BJ (cell line): Measurements from ENCODE around the gene CDKN1B. TPM values are rescaled to one million over a fixed set of nuclear protein-coding genes. Genes with fewer than 3 reads are reported as not detected.

Experiments used
- CTCF ChIA-PET: fragments of 350-600 bp; formaldehyde crosslinking; extraction: SDS; loops from one replicate; lab custom pipeline; 2021; ENCODE audit warnings: antibody characterized with exemption, inconsistent platforms; lab: Yijun Ruan, JAX
- POLR2A ChIA-PET: fragments of 300-600 bp; sonication (Branson Sonifier 250); formaldehyde crosslinking; extraction: SDS; loops from one replicate; lab custom pipeline; 2021; ENCODE audit warnings: antibody characterized with exemption; lab: Charles Lee
- DNase-seq: peaks from one replicate; pipeline ENCODE4 v3.0.0-alpha.2; 2011; ENCODE audit warnings: low read depth
- H3K27me3 ChIP-seq: 2 replicates; pipeline ENCODE4 v1.6.0; 2011; ENCODE audit warnings: low read length; ENCODE audit not compliant: control insufficient read depth, insufficient read depth
- H3K36me3 ChIP-seq: 2 replicates; pipeline ENCODE4 v1.5.1; 2011; ENCODE audit warnings: low read length; ENCODE audit not compliant: control insufficient read depth, insufficient read depth
- H3K4me3 ChIP-seq: 2 replicates; pipeline ENCODE4 v1.5.1; 2011; ENCODE audit warnings: low read depth, mild to moderate bottlenecking, control low read depth, low read length
- polyA plus RNA-seq: library from polyadenylated mRNA; depleted of rRNA; stranded (reverse); fragments of >200 nt; gene quantifications from 2 replicates; pipeline ENCODE4 v1.2.3, GENCODE V29; 2011
- TF ChIP-seq, protein P1 (sequence below): IDR thresholded peaks from 2 replicates; pipeline ENCODE4 v1.5.1; 2011; ENCODE audit warnings: low read depth, mild to moderate bottlenecking, control low read depth, inconsistent platforms, low read length, moderate library complexity; ENCODE audit not compliant: insufficient read depth

CDKN1B gene
- polyA plus RNA-seq, 1 experiment = 19.7 TPM

DNA sequence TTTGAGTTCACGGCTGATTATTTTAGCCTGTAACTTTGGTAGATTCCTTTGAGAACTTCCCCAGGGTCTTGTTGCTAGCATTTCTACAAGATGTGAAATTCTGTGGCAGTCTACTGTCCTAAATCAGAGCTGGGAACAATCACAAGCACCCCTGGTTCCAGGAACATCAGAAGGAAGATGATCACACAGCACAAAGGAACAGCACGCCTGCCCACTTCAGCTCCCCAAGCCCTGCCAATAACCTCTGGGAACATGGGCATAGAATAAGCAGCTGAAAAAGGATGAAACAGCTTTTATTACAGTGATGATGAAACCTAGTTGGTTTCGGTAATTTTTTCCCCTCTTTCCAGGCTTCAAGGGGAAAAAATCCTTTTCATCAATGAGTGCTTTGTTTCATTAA lies 33.4 kb upstream of the CDKN1B start:
- Histone ChIP-seq H3K36me3 (no peaks in the 10 kb centered on the region), H3K4me3 (no peak overlapping the region), H3K27me3 (no peaks in the 10 kb centered on the region)
- ChIA-PET POLR2A (no interaction called here), CTCF (no interaction called here)
- TF ChIP-seq, protein P1, sequence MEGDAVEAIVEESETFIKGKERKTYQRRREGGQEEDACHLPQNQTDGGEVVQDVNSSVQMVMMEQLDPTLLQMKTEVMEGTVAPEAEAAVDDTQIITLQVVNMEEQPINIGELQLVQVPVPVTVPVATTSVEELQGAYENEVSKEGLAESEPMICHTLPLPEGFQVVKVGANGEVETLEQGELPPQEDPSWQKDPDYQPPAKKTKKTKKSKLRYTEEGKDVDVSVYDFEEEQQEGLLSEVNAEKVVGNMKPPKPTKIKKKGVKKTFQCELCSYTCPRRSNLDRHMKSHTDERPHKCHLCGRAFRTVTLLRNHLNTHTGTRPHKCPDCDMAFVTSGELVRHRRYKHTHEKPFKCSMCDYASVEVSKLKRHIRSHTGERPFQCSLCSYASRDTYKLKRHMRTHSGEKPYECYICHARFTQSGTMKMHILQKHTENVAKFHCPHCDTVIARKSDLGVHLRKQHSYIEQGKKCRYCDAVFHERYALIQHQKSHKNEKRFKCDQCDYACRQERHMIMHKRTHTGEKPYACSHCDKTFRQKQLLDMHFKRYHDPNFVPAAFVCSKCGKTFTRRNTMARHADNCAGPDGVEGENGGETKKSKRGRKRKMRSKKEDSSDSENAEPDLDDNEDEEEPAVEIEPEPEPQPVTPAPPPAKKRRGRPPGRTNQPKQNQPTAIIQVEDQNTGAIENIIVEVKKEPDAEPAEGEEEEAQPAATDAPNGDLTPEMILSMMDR = no peak
- no peak for DNase-seq

DNA sequence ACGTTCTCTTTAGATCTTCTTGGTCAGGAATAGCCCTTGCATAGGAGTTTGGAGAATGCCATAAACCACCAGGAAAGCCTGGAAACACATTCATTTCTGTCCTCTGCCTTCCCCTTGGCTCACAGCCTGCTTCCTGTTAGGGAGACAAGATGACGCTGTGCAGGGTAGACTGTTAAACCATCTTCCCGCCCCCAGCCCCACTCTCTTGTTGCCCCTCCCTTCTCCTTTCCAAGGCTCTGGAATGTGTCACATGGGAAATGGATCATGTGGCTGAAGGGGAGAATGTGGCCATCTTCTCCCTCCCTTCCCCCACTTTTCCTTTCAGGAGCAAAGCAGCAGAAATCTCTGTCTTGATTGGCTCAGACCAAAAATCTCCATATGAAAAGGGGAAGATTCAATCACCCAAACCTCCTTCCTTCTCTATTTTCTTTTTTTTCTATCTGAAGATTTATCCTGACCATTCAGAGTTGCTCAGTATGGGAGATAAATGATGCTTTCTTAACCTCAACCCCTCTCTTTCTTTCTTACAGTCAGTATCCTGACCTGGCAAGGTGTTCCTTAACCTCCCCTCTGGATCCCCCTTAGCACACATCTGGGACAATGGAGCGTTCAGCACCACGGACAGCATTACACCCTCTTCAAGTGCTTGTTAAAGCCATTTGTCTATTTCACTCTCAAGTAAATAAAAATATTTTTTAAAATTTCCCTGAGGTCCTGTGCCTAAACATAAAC lies 32.6 kb upstream of the CDKN1B start:
- Histone ChIP-seq H3K4me3 (no peak overlapping the region), H3K27me3 (no peaks in the 10 kb centered on the region), H3K36me3 (no peaks in the 10 kb centered on the region)
- POLR2A ChIA-PET = no interaction called here
- no peak for DNase-seq
- CTCF ChIA-PET = no interaction called here
- TF ChIP-seq, protein P1 = no peak

DNA sequence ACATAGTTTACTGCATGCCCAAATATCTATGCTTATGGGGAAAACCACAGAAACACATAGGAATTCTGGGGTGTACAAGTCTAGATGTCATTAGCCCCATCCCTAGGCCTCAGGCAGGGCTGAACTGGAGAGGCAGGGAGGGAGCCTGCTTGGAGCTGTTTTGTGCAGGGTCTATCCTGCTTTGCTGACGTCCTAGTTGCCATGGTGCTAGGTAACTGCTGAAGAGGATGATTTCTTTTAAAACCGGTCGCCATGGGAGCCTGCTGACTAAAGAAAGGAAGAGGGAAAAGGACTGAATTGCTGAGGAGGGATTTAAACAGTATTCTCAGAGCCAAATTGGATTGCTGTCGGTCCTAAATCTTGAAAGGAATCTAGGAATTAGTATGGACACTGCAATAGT lies 31.9 kb upstream of the CDKN1B start:
- ChIA-PET CTCF (no interaction called here), POLR2A (no interaction called here)
- DNase-seq = no peak
- H3K36me3 ChIP-seq = no peaks in the 10 kb centered on the region
- TF ChIP-seq, protein P1 = no peak
- no peaks in the 10 kb centered on the region for H3K27me3 ChIP-seq
- H3K4me3 ChIP-seq = no peak overlapping the region

DNA sequence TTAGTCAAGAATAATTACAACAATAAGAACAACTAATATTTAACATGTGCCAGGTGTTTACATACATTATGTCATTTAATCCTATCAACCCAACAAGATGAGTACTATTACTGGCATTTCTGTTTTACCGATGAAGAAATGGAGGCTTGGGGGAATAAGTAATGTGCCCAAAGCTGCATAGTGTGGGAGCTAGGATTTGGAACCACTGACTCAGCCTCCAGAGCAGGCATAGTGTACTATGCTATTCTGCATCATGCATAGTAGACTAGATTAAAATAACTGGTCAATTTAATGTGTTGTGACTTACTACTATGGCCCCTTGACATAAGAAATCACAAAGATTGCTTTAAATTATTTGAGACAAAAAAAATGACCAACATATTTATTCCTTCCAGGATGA lies 30.7 kb upstream of the CDKN1B start:
- no peak overlapping the region for H3K4me3 ChIP-seq
- TF ChIP-seq, protein P1 = no peak
- ChIA-PET POLR2A (no interaction called here), CTCF (interaction anchor here (0.6 kb wide), 1 partner anchor 307 kb away, joined by 3 read pairs; no protein-coding TSS in a partner anchor)
- DNase-seq = no peak
- H3K27me3 ChIP-seq = no peaks in the 10 kb centered on the region
- no peaks in the 10 kb centered on the region for H3K36me3 ChIP-seq

DNA sequence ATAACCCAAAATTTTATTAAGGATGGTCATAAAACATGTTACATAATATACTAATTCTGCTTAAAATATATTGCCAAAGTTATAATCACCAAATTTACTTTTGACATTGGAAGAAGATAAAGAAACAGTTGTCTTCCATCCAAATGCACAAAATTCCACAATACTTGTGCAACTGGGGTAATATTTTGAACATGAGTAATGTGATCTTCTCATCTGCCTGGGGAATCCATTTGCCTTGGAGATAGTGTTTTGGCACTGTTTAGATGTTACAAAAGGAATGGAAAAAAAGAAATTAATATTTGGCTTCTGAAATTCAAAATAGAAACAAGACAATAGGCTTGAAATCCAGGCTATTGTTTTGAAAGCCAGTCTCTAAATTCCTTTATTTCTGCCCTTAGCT lies 30.2 kb upstream of the CDKN1B start:
- Histone ChIP-seq H3K27me3 (no peaks in the 10 kb centered on the region), H3K36me3 (no peaks in the 10 kb centered on the region), H3K4me3 (no peak overlapping the region)
- DNase-seq = peak; percentile 26
- TF ChIP-seq, protein P1 = no peak
- POLR2A ChIA-PET = no interaction called here
- CTCF ChIA-PET = interaction anchor here (0.8 kb wide), 1 partner anchor 41 kb away, joined by 3 read pairs; no protein-coding TSS in a partner anchor
